HFF-Myc (cell line): Measurements from ENCODE around the gene SAMD4B.
A peak's percentile ranks its signal among the peaks of the same experiment; 100 is the strongest.

ENCODE experiments used
- DNase-seq: peaks from one replicate; pipeline ENCODE4 v3.0.0-alpha.2; 2011; ENCODE audit warnings: low read depth; ENCODE audit errors: extremely low read depth
- H3K4me3 ChIP-seq: replicated peaks from 2 replicates; pipeline ENCODE4 v1.5.1; 2011; ENCODE audit warnings: low read depth, mild to moderate bottlenecking, control low read depth, low read length
- CTCF ChIP-seq: IDR thresholded peaks from 2 replicates; pipeline ENCODE4 v1.5.1; 2012; ENCODE audit warnings: mild to moderate bottlenecking, low read depth, low read length, control low read depth; ENCODE audit errors: missing control alignments

Gene SAMD4B

GRCh38 chr19:39413911-39414608 is 71.8 kb downstream of the SAMD4B start:
- DNase-seq, result no peak
- peak overlapping the region; percentile 87 for H3K4me3 ChIP-seq
- peak; percentile 15 for TF ChIP-seq CTCF

GRCh38 chr19:39415111-39416046 is 73.2 kb downstream of the SAMD4B start:
- no peak for TF ChIP-seq CTCF
- DNase-seq, result no peak
- H3K4me3 ChIP-seq, result peak overlapping the region; percentile 87

GRCh38 chr19:39416152-39417120 is 74.2 kb downstream of the SAMD4B start:
- H3K4me3 ChIP-seq, result no peak overlapping the region
- no peak for DNase-seq
- TF ChIP-seq CTCF, result no peak

GRCh38 chr19:39417463-39418181 is 75.4 kb downstream of the SAMD4B start:
- no peak for DNase-seq
- TF ChIP-seq CTCF, result no peak
- no peak overlapping the region for H3K4me3 ChIP-seq

GRCh38 chr19:39419003-39419402 is 76.8 kb downstream of the SAMD4B start:
- H3K4me3 ChIP-seq, result no peak overlapping the region
- no peak for DNase-seq
- no peak for TF ChIP-seq CTCF

- TF ChIP-seq CTCF, result no peak
- DNase-seq, result no peak
- H3K4me3 ChIP-seq, result no peak overlapping the region
Observed at GRCh38 chr19:39420769-39421168, 78.5 kb downstream of the SAMD4B start.
